Measurements from ENCODE around the gene NFE2L2. TPM values are rescaled to one million over a fixed set of nuclear protein-coding genes. Genes with fewer than 3 reads are reported as not detected.
"Not testable (repeated sequence)": the region's sequence is repeated elsewhere in the genome, so short reads cannot be mapped to it uniquely, and the experiment has no call there.

Gene NFE2L2
- total RNA-seq, result 10 to 100 TPM; 45.1 to 55.4 TPM

DNA sequence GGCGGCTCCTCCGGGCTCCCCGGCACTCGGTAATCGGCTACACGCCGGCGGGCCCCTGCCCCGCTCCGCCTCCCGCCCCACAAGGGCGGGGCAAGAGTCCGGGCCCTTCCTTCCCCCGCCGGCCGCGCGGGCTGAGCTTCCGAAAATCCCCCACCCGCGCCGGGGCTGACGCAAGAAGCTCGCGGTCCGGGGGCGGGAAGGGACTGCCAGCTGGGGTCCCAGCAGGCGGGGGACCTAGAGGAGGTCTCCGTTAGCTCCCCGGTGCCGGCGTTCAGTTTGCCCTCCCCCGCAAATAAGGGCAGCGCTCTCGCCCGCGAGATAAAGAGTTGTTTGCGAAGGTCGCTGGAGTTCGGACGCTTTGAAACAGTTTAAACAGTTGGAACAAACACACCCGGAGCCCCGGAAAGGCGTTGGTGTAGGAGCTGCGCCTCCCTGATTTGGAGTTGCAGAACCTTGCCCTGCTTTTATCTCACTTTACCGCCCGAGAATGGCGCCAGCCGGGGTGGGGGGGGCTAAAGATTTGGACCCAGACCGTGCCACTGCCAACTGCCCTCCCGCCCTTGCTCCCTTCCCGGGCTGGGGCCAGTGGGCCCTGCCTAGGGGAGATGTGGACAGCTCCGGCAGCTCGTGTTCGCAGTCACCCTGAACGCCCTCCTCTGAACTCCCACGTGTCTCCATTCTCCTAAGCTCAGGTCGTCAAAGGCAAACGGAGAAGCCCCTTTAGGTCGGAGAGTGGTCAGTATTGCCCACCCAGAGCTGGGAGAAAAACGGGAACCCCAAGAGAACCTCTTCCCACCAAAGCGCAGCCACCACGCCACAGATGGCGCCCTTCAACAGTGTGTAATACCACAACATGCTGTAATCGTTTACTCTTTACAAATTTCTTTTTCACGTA lies at the start of gene NFE2L2:
NFE2L2 (minus strand) TSS at position 35 of the 895 bp plus-strand sequence. CDS start 151 bp downstream, outside the sequence.
- Histone ChIP-seq H3K9me3 (no peaks in the 10 kb centered on the region), H3K4me1 (peaks cover 39% of the 10 kb centered on the region), H3K27ac (peak within 1 kb of the TSS; percentile 99), H3K27me3 (no peaks in the 10 kb centered on the region), H3K36me3 (replicated peaks in 1 of 2; ENCODE audit: insufficient read depth in 1 of 2, low read depth in 2 of 2) (no peaks in the 10 kb centered on the region), H3K4me3 (peak within 1 kb of the TSS; percentile 92 to 93)
- DNase-seq (peak; percentile 90 to 92 (median 90)), ATAC-seq (peak; percentile 83)
- peak; percentile 94 to 98 (median 97) for TF ChIP-seq POLR2A (IDR thresholded peaks at IDR 0.05)
- TF ChIP-seq, protein P1, sequence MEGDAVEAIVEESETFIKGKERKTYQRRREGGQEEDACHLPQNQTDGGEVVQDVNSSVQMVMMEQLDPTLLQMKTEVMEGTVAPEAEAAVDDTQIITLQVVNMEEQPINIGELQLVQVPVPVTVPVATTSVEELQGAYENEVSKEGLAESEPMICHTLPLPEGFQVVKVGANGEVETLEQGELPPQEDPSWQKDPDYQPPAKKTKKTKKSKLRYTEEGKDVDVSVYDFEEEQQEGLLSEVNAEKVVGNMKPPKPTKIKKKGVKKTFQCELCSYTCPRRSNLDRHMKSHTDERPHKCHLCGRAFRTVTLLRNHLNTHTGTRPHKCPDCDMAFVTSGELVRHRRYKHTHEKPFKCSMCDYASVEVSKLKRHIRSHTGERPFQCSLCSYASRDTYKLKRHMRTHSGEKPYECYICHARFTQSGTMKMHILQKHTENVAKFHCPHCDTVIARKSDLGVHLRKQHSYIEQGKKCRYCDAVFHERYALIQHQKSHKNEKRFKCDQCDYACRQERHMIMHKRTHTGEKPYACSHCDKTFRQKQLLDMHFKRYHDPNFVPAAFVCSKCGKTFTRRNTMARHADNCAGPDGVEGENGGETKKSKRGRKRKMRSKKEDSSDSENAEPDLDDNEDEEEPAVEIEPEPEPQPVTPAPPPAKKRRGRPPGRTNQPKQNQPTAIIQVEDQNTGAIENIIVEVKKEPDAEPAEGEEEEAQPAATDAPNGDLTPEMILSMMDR (IDR thresholded peaks at IDR 0.05), result peak in 3 of 7 experiments; percentile 8 to 37 (median 11)
- WGBS, 2 donors, result 0 to 1% methylated on average over 36 to 66 of the region's 66 CpGs
- intact Hi-C loops (cut with DNase I), result no loop called here

DNA sequence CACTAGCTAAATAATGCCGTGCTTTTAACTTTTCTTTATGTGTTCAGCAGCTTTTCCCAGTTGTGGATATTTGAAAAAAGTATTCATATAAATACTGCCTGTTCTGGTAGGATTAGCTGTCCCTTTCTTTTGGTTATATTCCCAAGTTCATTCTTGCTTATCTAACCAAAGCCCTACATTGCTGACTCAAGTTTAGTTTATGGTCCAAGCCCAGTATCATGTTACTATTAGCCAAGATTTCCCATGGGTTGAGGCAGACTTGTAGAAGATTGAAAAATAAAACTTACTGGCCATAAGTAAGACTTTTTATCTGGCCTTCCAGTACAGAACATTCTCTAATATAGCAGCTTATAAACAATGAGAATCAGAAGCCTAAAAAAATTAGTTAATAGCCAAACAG lies 49.7 kb upstream of the NFE2L2 start:
- no peaks in the 10 kb centered on the region for H3K9me3 ChIP-seq
- TF ChIP-seq, protein P1 (IDR thresholded peaks at IDR 0.05), result no peak
- TF ChIP-seq POLR2A (IDR thresholded peaks at IDR 0.05), result no peak
- H3K4me1 ChIP-seq, result no peaks in the 10 kb centered on the region
- no peak overlapping the region for H3K27ac ChIP-seq
- no peaks in the 10 kb centered on the region for H3K36me3 ChIP-seq (replicated peaks in 1 of 2; ENCODE audit: insufficient read depth in 1 of 2, low read depth in 2 of 2)
- H3K4me3 ChIP-seq, result no peak overlapping the region
- intact Hi-C loops (cut with DNase I), result no loop called here
- no peaks in the 10 kb centered on the region for H3K27me3 ChIP-seq
- DNase-seq, result no peak
- 81 to 91% methylated on average over 1 of the region's 1 CpG for WGBS, 2 donors
- ATAC-seq, result peak; percentile 48

DNA sequence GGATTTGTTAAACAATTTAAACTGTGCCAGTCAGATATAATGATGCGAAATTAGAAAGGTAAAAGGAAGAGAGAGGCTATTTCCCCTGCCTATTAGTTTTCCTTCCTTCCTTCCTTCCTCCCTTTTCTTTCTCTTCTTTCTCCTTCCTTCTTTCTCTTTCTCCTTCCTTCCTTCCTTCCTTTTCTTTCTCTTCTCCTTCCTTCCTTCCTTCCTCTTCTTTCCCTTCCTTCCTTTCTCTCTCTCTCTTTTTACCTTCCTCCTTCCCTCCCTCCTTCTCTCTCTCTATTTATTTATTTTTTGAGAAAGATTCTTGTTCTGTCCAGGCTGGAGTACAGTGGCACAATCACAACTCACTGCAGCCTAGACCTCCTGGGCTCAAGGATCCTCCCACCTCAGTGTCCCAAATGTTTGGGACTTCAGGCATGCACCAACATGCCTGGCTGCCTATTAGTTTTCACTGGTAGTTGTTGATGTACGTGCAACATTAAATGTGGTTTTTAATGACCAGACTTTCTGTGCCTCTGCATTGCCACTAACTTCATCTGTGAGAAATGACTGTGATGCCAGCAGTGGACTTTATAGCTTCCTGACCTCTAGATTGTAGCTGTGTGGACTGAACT lies 48.7 kb upstream of the NFE2L2 start:
- WGBS, 2 donors, result 93 to 97% methylated on average over 2 of the region's 2 CpGs
- Histone ChIP-seq H3K4me3 (no peak overlapping the region), H3K9me3 (no peaks in the 10 kb centered on the region), H3K4me1 (no peaks in the 10 kb centered on the region), H3K27ac (no peak overlapping the region), H3K27me3 (no peaks in the 10 kb centered on the region), H3K36me3 (replicated peaks in 1 of 2; ENCODE audit: insufficient read depth in 1 of 2, low read depth in 2 of 2) (no peaks in the 10 kb centered on the region)
- DNase-seq, result no peak
- ATAC-seq, result no peak
- TF ChIP-seq, protein P1 (IDR thresholded peaks at IDR 0.05), result no peak
- TF ChIP-seq POLR2A (IDR thresholded peaks at IDR 0.05), result no peak
- intact Hi-C loops (cut with DNase I), result no loop called here

DNA sequence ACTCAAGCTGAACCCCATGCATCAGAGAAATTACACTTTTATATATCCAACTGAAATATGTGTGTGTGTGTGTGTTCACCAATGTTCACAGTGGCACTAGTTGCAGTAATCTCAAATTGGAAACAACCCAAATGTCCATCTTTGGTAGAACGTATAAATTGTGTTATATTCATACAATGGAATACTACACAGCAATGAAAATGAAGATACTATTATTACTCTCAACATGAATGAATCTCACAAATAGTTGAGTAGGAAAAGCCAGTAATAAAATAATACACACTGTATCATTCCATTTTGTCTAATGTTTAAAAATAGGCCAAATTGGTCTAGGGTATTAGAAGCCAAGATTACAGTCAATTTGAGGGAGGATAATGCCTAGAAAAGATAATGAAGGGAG lies 48.0 kb upstream of the NFE2L2 start:
- intact Hi-C loops (cut with DNase I), result no loop called here
- no peak for TF ChIP-seq POLR2A (IDR thresholded peaks at IDR 0.05)
- TF ChIP-seq, protein P1 (IDR thresholded peaks at IDR 0.05), result no peak
- WGBS, 2 donors, result 61 to 78% methylated on average over 1 of the region's 1 CpG
- no peaks in the 10 kb centered on the region for H3K4me1 ChIP-seq
- DNase-seq, result no peak
- no peaks in the 10 kb centered on the region for H3K9me3 ChIP-seq
- H3K36me3 ChIP-seq (replicated peaks in 1 of 2; ENCODE audit: insufficient read depth in 1 of 2, low read depth in 2 of 2), result no peaks in the 10 kb centered on the region
- no peak overlapping the region for H3K27ac ChIP-seq
- no peak overlapping the region for H3K4me3 ChIP-seq
- no peak for ATAC-seq
- no peaks in the 10 kb centered on the region for H3K27me3 ChIP-seq

DNA sequence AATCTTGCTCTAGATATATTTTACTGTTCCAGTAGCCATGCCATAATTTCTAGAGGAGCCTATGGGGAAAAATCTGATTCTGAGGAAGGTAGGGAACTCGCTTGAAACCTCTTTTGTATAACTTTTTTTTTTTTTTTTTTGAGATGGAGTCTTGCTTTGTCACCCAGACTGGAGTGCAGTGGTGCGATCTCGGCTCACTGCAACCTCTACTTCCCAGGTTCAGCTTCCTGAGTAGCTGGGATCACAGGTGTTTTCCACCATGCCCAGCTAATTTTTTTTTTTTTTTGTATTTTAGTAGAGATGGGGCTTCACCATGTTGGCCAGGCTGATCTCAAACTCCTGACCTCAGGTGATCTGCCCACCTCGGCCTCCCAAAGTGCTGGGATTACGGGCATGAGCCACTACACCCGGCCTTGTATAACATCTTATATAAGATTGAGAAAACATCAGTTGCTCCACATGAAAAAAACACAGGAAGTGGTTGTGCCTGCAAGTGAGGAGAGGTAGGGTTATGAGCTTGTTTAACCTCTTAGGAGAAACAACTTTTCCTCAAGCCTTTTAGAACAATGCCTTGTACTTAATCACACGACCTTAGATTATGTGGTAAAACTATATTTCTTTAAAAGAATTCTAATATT lies 45.3 kb upstream of the NFE2L2 start:
- 63 to 76% methylated on average over 7 of the region's 7 CpGs for WGBS, 2 donors
- H3K27me3 ChIP-seq; ATAC-seq; H3K4me1 ChIP-seq; intact Hi-C loops (cut with DNase I); H3K27ac ChIP-seq; H3K9me3 ChIP-seq; H3K4me3 ChIP-seq; H3K36me3 ChIP-seq (replicated peaks in 1 of 2; ENCODE audit: insufficient read depth in 1 of 2, low read depth in 2 of 2); DNase-seq: not testable (repeated sequence)
